NCI-H1105 treated with DMSO at 0.1 percent for 48 hours (cell line): ENCODE data around the gene CCDC40.

ENCODE experiments used
- DNase-seq: peaks from one replicate; lab custom pipeline; 2025; lab: John Stamatoyannopoulos, UW

CCDC40 gene

GRCh38 chr17:80000981-80001775, 35.3 kb upstream of the CCDC40 start:
- DNase-seq = no peak

DNA sequence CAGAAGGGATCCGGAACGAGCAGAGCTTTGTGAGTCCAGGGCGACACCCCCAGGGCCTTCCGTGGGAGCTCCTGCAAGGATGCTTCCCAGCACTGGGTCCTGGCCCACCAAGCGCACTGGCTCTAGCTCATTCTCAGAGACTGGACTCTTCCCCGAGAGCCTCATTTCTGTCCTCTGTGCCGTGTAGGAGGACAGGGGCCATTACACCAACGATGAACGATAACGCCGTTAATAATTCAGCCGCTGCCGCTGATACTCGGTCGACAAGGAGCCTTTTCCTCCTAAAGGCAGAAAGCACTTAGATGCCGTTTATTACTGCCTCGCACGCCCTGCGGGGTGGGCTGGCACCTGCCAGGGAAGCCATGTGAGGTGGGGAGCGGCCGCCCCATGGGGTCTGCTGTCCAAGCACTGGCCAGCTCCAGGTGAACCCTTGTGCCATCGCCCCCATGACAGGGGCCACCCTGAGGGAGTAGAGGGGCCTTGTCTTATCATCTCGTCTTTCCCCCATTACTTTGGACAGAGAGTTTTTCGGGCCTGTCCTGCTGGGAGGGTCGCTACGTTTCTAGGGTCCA, 34.3 kb upstream of the CCDC40 start:
- no peak for DNase-seq

DNA sequence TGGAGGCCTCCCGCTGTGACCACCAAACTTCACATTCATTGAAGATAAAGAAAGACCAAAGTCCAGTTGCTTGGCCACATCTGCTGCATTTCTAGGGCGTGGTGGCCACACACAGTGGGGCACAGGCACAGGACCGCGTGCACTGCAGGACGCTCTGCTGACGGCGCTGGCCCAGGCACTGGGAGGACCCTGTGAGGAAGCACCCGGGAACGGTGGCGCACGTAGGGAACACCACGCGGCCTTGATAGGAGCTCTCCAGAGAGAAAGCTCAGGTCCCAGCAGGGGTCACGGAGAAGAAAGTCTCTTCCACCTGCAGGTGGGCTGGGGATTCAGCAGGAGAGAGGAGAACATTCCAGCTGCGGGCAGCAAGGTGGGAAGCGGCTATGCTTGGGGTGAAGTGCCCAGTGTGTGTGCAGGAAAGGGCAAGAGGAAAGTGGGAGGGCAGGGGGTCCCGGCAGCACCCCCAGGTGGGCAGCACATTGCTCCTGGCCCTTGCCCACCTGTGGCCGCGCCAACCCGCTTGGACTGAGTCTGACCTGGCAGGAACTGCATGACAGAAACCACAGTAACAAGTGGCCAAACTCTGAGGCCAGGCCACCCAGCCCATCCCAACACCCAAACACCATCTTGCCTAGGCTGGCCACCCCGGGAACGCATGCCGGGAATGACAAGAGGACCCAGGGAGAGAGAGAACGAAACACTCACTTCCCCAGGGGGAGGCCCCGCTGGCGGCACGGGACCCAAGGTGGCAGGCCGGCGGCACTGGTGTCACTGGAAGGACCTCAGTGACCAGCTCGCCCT, 33.6 kb upstream of the CCDC40 start:
- DNase-seq = no peak

- no peak for DNase-seq
Measured at GRCh38 chr17:80003969-80004368, 32.5 kb upstream of the CCDC40 start.

GRCh38 chr17:80005360-80006338, 30.8 kb upstream of the CCDC40 start:
- DNase-seq = peak; percentile 58

- no peak for DNase-seq
Measured at GRCh38 chr17:80006339-80006720, 30.1 kb upstream of the CCDC40 start.

- no peak for DNase-seq
Measured at GRCh38 chr17:80006811-80007752, 29.4 kb upstream of the CCDC40 start.

GRCh38 chr17:80007939-80008338, 28.5 kb upstream of the CCDC40 start:
- DNase-seq = no peak

GRCh38 chr17:80008383-80008840, 28.0 kb upstream of the CCDC40 start:
- DNase-seq = peak; percentile 87

DNA sequence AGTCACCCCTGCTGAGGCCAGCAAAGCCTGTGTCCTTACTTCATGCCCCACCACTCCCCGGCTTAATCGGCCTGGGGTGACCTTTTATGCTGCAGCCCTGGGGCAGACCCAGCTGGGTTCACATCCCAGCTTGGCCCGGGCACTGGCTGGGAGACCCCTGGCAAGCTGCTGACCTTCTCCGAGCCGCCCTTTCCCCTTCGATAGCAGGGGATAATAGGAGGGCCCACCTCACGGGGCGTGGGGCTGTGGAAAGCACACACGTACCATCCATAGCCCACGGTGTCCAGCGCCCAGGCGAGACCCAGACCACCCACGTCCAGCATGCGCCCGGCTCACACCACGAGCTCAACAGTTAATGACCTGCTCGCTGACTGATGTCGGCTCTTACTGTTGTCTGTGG, 27.6 kb upstream of the CCDC40 start:
- DNase-seq = no peak

- DNase-seq = no peak
Measured at GRCh38 chr17:80009391-80010282, 26.8 kb upstream of the CCDC40 start.

DNA sequence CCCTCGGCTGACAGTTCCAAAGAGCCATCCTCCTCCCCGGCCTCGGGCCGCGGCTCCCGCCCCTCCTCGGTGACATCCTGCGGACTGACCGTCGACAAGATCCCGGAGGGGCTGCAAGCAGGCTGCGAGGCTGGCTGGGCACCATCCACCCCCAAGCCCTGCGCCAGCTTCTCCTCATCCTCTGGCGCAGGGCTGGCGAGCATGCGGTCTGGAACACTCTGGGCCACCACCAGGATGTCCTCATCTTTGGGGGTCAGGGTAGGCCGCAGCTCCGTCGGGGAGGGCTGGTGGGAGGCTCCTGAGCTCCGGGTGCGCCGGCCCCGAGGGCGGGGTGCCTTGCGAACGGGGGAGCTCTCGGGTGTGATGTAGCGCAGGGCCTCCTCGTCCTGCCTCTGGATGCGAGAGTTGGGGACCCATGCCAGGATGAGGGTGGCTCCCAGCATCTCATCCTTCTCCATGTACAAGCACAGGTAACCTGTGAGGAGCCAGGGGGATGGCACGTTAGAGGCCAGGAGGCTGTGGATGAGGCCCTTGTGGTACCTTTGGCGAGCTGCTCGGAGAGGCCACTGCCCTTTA, 26.1 kb upstream of the CCDC40 start:
- no peak for DNase-seq

DNA sequence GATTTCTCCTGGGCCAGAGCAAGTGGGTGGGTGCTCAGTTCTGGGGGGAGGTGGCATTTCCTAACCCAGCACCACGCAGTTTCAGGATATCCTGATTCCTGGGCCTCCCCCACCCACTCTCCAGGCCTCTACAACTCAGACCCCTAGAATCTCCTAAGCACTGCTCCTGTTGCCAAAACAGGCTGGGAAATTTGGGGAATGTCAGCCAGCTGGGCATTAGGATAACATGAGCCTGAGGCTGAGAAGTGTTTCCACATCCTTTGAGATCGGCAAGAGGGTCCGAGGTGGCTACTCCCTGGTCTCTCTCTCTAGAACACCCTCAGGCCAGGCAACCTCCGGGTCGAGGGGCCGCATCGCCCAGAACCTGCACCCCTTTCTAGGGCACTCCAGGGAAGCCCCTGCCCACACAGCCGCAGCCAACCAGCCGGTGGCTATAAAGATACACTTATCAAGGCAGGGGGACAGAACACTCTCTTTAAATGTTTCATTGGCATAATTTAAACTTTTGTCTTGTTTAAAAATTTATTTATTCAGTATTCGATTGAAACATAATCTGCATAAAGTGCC, 24.4 kb upstream of the CCDC40 start:
- DNase-seq = no peak

- DNase-seq = no peak
Measured at GRCh38 chr17:80012765-80013741, 23.4 kb upstream of the CCDC40 start.

GRCh38 chr17:80017226-80018010, 19.0 kb upstream of the CCDC40 start:
- DNase-seq = no peak

GRCh38 chr17:80018917-80019651, 17.4 kb upstream of the CCDC40 start:
- no peak for DNase-seq
